ENCODE measurements around the gene ARFGEF3.

DNA sequence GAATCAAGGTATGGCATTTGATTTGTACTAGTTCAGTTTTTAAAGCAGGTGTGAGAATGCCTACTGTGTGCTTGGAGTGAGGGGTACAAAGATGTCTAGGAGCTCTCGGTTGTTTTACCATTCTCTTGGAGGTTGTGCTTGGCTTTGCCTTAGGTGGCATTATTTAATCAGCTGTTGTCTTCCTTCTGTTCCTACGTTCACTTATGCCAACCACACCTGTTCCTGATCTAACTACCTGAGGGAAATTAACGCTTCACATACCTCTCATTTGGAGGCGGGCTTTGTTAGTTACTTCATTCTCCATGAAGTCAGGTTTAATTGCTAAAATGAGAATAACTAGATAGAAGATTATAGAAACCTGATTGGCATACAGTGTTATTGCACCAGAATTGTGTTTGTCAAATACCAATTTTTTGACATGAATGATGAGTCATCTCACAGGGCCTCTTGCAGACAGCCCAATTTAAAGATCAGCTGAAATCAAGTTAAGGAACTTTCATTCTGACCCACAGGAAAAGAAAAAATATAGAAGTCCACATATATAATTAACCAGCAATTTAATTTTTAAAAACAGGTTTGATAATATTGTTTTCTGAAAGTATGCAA lies 81.4 kb downstream of the ARFGEF3 start:
- TF ChIP-seq POLR2A (IDR thresholded peaks at IDR 0.05; ENCODE audit: low read depth), result no peak
- TF ChIP-seq, protein P1, sequence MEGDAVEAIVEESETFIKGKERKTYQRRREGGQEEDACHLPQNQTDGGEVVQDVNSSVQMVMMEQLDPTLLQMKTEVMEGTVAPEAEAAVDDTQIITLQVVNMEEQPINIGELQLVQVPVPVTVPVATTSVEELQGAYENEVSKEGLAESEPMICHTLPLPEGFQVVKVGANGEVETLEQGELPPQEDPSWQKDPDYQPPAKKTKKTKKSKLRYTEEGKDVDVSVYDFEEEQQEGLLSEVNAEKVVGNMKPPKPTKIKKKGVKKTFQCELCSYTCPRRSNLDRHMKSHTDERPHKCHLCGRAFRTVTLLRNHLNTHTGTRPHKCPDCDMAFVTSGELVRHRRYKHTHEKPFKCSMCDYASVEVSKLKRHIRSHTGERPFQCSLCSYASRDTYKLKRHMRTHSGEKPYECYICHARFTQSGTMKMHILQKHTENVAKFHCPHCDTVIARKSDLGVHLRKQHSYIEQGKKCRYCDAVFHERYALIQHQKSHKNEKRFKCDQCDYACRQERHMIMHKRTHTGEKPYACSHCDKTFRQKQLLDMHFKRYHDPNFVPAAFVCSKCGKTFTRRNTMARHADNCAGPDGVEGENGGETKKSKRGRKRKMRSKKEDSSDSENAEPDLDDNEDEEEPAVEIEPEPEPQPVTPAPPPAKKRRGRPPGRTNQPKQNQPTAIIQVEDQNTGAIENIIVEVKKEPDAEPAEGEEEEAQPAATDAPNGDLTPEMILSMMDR (IDR thresholded peaks at IDR 0.05), result no peak
- no peak for TF ChIP-seq POLR2AphosphoS5 (IDR thresholded peaks at IDR 0.05)
- TF ChIP-seq EP300 (IDR thresholded peaks at IDR 0.05), result no peak
